Rectal smooth muscle tissue (tissue), 1 donor: Measurements from ENCODE around the gene TEX51.

ENCODE experiments used
- H3K27ac ChIP-seq: one replicate; pipeline ENCODE4 v1.7.0; 2013; ENCODE audit warnings: low read depth, low read length, inconsistent platforms
- H3K27me3 ChIP-seq: one replicate; pipeline ENCODE4 v1.7.0; 2013; ENCODE audit warnings: low read length; ENCODE audit not compliant: control insufficient read depth, insufficient read depth
- H3K36me3 ChIP-seq: one replicate; pipeline ENCODE4 v1.7.0; 2013; ENCODE audit warnings: low read length; ENCODE audit not compliant: control insufficient read depth, insufficient read depth
- H3K4me1 ChIP-seq: one replicate; pipeline ENCODE4 v1.7.0; 2013; ENCODE audit warnings: low read length; ENCODE audit not compliant: control insufficient read depth, insufficient read depth
- H3K4me3 ChIP-seq: one replicate; pipeline ENCODE4 v1.7.0; 2013; ENCODE audit warnings: low read length
- H3K9ac ChIP-seq: one replicate; pipeline ENCODE4 v1.7.0; 2013; ENCODE audit warnings: low read length

The TEX51 gene

GRCh38 chr2:126898636-126899035 lies at the start of gene TEX51:
Gene TEX51 (plus strand): TSS chr2:126898890. CDS start chr2:126898919, 29 bp downstream.
- no peak within 1 kb of the TSS for H3K27ac ChIP-seq
- no peaks in the 10 kb centered on the region for H3K36me3 ChIP-seq
- H3K4me3 ChIP-seq = no peak within 1 kb of the TSS
- H3K9ac ChIP-seq = no peak within 1 kb of the TSS
- H3K27me3 ChIP-seq = no peaks in the 10 kb centered on the region
- H3K4me1 ChIP-seq = no peaks in the 10 kb centered on the region

- H3K4me1 ChIP-seq = no peaks in the 10 kb centered on the region
- H3K9ac ChIP-seq = no peak overlapping the region
- no peak overlapping the region for H3K27ac ChIP-seq
- no peaks in the 10 kb centered on the region for H3K36me3 ChIP-seq
- H3K27me3 ChIP-seq = no peaks in the 10 kb centered on the region
- no peak overlapping the region for H3K4me3 ChIP-seq
These were observed 49.6 kb upstream of the TEX51 start for GRCh38 chr2:126849054-126849453.

GRCh38 chr2:126849486-126849885 lies 49.2 kb upstream of the TEX51 start:
- Histone ChIP-seq H3K4me3 (no peak overlapping the region), H3K27ac (no peak overlapping the region), H3K4me1 (no peaks in the 10 kb centered on the region), H3K27me3 (no peaks in the 10 kb centered on the region), H3K36me3 (no peaks in the 10 kb centered on the region), H3K9ac (no peak overlapping the region)

GRCh38 chr2:126849991-126850535 lies 48.6 kb upstream of the TEX51 start:
- Histone ChIP-seq H3K27ac (no peak overlapping the region), H3K9ac (no peak overlapping the region), H3K36me3 (no peaks in the 10 kb centered on the region), H3K4me3 (no peak overlapping the region), H3K4me1 (no peaks in the 10 kb centered on the region), H3K27me3 (no peaks in the 10 kb centered on the region)

GRCh38 chr2:126850940-126851339 lies 47.8 kb upstream of the TEX51 start:
- Histone ChIP-seq H3K4me1 (no peaks in the 10 kb centered on the region), H3K9ac (no peak overlapping the region), H3K36me3 (no peaks in the 10 kb centered on the region), H3K4me3 (no peak overlapping the region), H3K27ac (no peak overlapping the region), H3K27me3 (no peaks in the 10 kb centered on the region)

GRCh38 chr2:126851756-126852155 lies 46.9 kb upstream of the TEX51 start:
- H3K9ac ChIP-seq = no peak overlapping the region
- no peaks in the 10 kb centered on the region for H3K36me3 ChIP-seq
- H3K4me1 ChIP-seq = no peaks in the 10 kb centered on the region
- no peak overlapping the region for H3K4me3 ChIP-seq
- no peak overlapping the region for H3K27ac ChIP-seq
- no peaks in the 10 kb centered on the region for H3K27me3 ChIP-seq

GRCh38 chr2:126852361-126852760 lies 46.3 kb upstream of the TEX51 start:
- Histone ChIP-seq H3K4me3 (no peak overlapping the region), H3K36me3 (no peaks in the 10 kb centered on the region), H3K9ac (no peak overlapping the region), H3K4me1 (no peaks in the 10 kb centered on the region), H3K27me3 (no peaks in the 10 kb centered on the region), H3K27ac (no peak overlapping the region)

GRCh38 chr2:126855606-126856005 lies 43.1 kb upstream of the TEX51 start:
- H3K27ac ChIP-seq = no peak overlapping the region
- H3K27me3 ChIP-seq = no peaks in the 10 kb centered on the region
- H3K4me3 ChIP-seq = no peak overlapping the region
- H3K9ac ChIP-seq = no peak overlapping the region
- H3K36me3 ChIP-seq = no peaks in the 10 kb centered on the region
- no peaks in the 10 kb centered on the region for H3K4me1 ChIP-seq

GRCh38 chr2:126856403-126856802 lies 42.3 kb upstream of the TEX51 start:
- Histone ChIP-seq H3K27ac (no peak overlapping the region), H3K27me3 (no peaks in the 10 kb centered on the region), H3K4me1 (no peaks in the 10 kb centered on the region), H3K36me3 (no peaks in the 10 kb centered on the region), H3K9ac (no peak overlapping the region), H3K4me3 (no peak overlapping the region)

- Histone ChIP-seq H3K4me1 (no peaks in the 10 kb centered on the region), H3K4me3 (no peak overlapping the region), H3K9ac (no peak overlapping the region), H3K36me3 (no peaks in the 10 kb centered on the region), H3K27ac (no peak overlapping the region), H3K27me3 (no peaks in the 10 kb centered on the region)
These were observed 41.2 kb upstream of the TEX51 start for GRCh38 chr2:126857502-126857901.

- H3K4me1 ChIP-seq = no peaks in the 10 kb centered on the region
- H3K27me3 ChIP-seq = no peaks in the 10 kb centered on the region
- no peak overlapping the region for H3K27ac ChIP-seq
- H3K36me3 ChIP-seq = no peaks in the 10 kb centered on the region
- H3K9ac ChIP-seq = no peak overlapping the region
- H3K4me3 ChIP-seq = no peak overlapping the region
These were observed 40.7 kb upstream of the TEX51 start for GRCh38 chr2:126858013-126858412.

- Histone ChIP-seq H3K4me1 (no peaks in the 10 kb centered on the region), H3K27me3 (no peaks in the 10 kb centered on the region), H3K9ac (no peak overlapping the region), H3K4me3 (no peak overlapping the region), H3K27ac (no peak overlapping the region), H3K36me3 (no peaks in the 10 kb centered on the region)
These were observed 40.3 kb upstream of the TEX51 start for GRCh38 chr2:126858436-126858835.

GRCh38 chr2:126858991-126859390 lies 39.7 kb upstream of the TEX51 start:
- H3K4me3 ChIP-seq = no peak overlapping the region
- no peak overlapping the region for H3K27ac ChIP-seq
- H3K27me3 ChIP-seq = no peaks in the 10 kb centered on the region
- no peaks in the 10 kb centered on the region for H3K36me3 ChIP-seq
- no peak overlapping the region for H3K9ac ChIP-seq
- H3K4me1 ChIP-seq = no peaks in the 10 kb centered on the region
